Skeletal muscle tissue (tissue), 4 donors: Measurements from ENCODE around the gene ACSM2B. TPM values are rescaled to one million over a fixed set of nuclear protein-coding genes. Genes with fewer than 3 reads are reported as not detected.
"Not testable (repeated sequence)": the region's sequence is repeated elsewhere in the genome, so short reads cannot be mapped to it uniquely, and the experiment has no call there.

Experiments
- H3K27ac ChIP-seq: one replicate; pipeline ENCODE4 v1.7.0; 2013; ENCODE audit warnings: mild to moderate bottlenecking, low read depth, low read length, inconsistent platforms
- H3K27me3 ChIP-seq, 3 donors: one replicate each; pipeline ENCODE4 v1.7.0; 2013; ENCODE audit warnings: low read length in 3 of 3; ENCODE audit not compliant: control insufficient read depth in 3 of 3, insufficient read depth in 3 of 3
- H3K36me3 ChIP-seq, 3 donors: one replicate each; pipeline ENCODE4 v1.7.0; 2013; ENCODE audit warnings: low read length in 3 of 3; ENCODE audit not compliant: control insufficient read depth in 3 of 3, insufficient read depth in 3 of 3
- H3K4me1 ChIP-seq, 3 donors: one replicate each; pipeline ENCODE4 v1.7.0; 2013; ENCODE audit warnings: low read length in 3 of 3, mild to moderate bottlenecking in 3 of 3; ENCODE audit not compliant: control insufficient read depth in 3 of 3, insufficient read depth in 3 of 3
- H3K4me3 ChIP-seq, 3 donors: one replicate each; pipeline ENCODE4 v1.7.0; 2013; ENCODE audit warnings: low read length in 3 of 3
- H3K9ac ChIP-seq, 3 donors: one replicate each; pipeline ENCODE4 v1.7.0; 2013; ENCODE audit warnings: low read length in 3 of 3, mild to moderate bottlenecking in 3 of 3, moderate library complexity in 2 of 3, low read depth in 1 of 3
- H3K9me3 ChIP-seq, 3 donors: one replicate each; pipeline ENCODE4 v1.7.0; 2013; ENCODE audit warnings: low read length in 3 of 3; ENCODE audit not compliant: control insufficient read depth in 3 of 3
- total RNA-seq: library from RNA; depleted of rRNA; stranded (reverse); fragments of >200 nt; gene quantifications from one replicate; pipeline ENCODE4 v1.2.3, GENCODE V29; 2014
- donor health status: Osteomylitis.

Gene ACSM2B
- total RNA-seq, 1 donor from 2014 or later, result 0.52 TPM

- Histone ChIP-seq H3K4me3 (no peak overlapping the region), H3K36me3 (no peaks in the 10 kb centered on the region), H3K27me3 (no peaks in the 10 kb centered on the region), H3K4me1 (no peaks in the 10 kb centered on the region), H3K27ac (no peak overlapping the region), H3K9ac (no peak overlapping the region), H3K9me3 (no peaks in the 10 kb centered on the region)
These were observed 37.5 kb downstream of the ACSM2B start for GRCh38 chr16:20538687-20539086.

DNA sequence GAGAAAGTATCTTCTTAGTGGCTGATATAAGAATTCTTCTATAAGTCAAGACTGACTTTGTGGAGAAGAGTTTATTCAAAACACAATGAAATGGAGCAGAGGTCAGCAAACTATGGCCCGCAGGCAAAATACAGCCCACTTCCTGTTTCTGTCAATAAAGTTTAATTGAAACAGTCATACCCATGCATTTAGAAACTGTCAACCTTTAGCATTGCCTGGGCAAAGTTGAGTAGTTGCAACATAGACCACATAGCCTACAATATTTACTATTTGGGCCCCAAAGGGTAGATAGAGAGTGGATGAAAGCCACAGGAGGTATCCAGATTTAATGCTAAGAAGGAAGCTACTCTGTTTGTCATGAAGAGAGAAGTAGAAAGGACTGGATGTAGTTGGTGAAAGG, 38.0 kb downstream of the ACSM2B start:
- H3K36me3 ChIP-seq, result no peaks in the 10 kb centered on the region
- H3K9ac ChIP-seq, result no peak overlapping the region
- no peaks in the 10 kb centered on the region for H3K4me1 ChIP-seq
- H3K27ac ChIP-seq, result no peak overlapping the region
- no peak overlapping the region for H3K4me3 ChIP-seq
- no peaks in the 10 kb centered on the region for H3K27me3 ChIP-seq
- H3K9me3 ChIP-seq, result no peaks in the 10 kb centered on the region

DNA sequence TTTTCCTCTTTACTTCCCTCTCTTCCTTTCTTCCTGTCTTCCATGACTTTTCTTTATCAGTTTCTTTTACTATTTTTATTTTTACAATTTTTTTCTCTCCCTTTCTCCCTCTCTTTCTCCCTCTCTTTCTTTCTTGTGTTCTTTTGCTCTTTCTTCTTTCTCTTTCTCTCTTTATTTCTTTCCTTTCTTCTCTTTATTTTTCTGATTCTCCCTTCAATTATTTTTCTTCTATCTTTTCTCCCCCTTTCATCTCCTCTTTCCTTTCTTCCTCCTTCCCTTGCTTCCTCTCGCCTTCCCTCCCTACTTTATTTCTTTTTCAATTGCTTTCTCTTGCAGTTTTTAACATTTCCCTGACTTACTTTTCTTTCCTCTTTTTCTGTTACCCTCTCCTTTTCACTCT, 39.5 kb downstream of the ACSM2B start:
- not testable (repeated sequence) for H3K4me1 ChIP-seq, H3K27me3 ChIP-seq, H3K27ac ChIP-seq, H3K9me3 ChIP-seq, H3K4me3 ChIP-seq, H3K36me3 ChIP-seq, H3K9ac ChIP-seq

GRCh38 chr16:20532284-20532792, 43.8 kb downstream of the ACSM2B start:
- H3K4me3 ChIP-seq, H3K9ac ChIP-seq, H3K27ac ChIP-seq, H3K4me1 ChIP-seq, H3K36me3 ChIP-seq, H3K9me3 ChIP-seq, H3K27me3 ChIP-seq: not testable (repeated sequence)

DNA sequence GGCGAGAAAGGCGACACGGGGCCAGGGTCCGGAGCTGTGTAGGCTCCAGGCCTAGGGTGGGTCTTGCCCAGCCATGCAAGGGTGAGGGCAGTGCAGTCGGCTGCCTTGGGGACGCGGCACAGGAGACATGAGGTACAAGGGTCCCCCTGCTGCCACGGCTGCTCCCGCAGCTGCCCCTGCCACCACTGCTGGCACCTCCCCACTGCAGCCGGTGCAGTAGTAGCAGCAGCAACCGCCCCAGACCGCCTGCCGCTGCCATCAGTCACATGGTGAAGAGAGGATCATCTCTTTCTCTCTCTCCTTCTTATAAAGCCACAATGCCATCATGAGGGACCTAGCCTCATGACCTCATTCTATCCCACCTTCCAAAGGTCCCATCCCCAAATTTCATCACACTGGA, 44.4 kb downstream of the ACSM2B start:
- not testable (repeated sequence) for H3K36me3 ChIP-seq, H3K27me3 ChIP-seq, H3K9me3 ChIP-seq, H3K4me1 ChIP-seq, H3K4me3 ChIP-seq, H3K27ac ChIP-seq, H3K9ac ChIP-seq

DNA sequence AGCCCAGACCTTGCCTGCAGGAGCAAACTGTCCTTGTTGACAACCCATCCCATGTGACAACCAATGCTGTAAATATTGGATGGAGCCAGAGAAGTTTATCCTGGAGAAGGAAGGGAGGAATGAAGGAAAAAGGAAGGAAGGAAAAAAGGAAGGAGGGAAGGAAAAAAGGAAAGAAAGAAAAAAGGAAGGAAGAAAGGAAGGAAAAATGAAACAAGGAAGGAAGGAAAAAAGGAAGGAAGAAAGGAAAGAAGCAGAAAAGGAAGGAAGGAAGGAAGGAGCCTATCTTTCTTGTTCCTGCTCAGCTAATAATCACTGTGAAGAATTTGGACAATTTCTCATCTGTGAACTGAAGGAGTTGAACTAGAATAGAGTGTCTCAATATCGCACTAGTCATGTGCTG, 56.1 kb downstream of the ACSM2B start:
- Histone ChIP-seq H3K9me3 (no peaks in the 10 kb centered on the region), H3K4me3 (no peak overlapping the region), H3K4me1 (no peaks in the 10 kb centered on the region), H3K27ac (no peak overlapping the region), H3K36me3 (no peaks in the 10 kb centered on the region), H3K27me3 (no peaks in the 10 kb centered on the region), H3K9ac (no peak overlapping the region)

DNA sequence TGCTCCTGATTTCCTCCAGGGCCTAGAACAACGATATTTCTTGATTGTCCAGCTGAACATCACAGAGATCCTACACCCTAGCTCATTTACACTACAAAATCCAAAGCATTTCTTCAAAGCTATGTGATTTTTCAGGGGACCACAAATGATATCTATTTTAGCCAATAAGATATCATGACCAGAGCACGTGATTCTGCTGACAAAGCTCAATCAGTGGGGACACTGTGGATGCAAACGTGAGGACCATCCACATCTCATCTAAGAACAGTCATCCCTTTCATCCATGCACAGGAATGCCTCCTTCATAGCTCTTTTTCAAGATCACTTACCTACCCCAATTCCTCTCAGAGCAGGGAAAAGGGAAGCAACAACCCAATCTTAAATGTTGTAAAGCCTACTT, 56.9 kb downstream of the ACSM2B start:
- Histone ChIP-seq H3K4me3 (no peak overlapping the region), H3K36me3 (no peaks in the 10 kb centered on the region), H3K27ac (no peak overlapping the region), H3K9ac (no peak overlapping the region), H3K9me3 (no peaks in the 10 kb centered on the region), H3K4me1 (no peaks in the 10 kb centered on the region), H3K27me3 (no peaks in the 10 kb centered on the region)

DNA sequence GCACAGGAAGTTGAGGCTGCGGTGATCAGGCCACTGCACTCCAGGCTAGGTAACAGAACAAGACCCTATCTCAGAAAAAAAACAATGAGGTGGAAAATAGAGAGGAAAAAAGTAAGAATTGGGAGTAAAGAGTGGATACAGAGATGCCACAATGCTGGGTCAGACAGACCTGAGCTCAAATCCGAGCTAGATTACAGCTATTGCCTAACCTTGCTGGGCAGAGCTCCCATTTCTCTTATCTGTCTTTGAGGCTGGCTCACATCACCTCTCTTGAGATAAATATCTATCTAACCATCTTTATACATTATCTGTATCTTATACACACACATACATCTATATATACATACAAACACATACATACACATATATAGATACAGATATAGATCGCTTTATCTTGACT, 59.0 kb downstream of the ACSM2B start:
- no peaks in the 10 kb centered on the region for H3K9me3 ChIP-seq
- H3K36me3 ChIP-seq, result no peaks in the 10 kb centered on the region
- no peak overlapping the region for H3K4me3 ChIP-seq
- H3K9ac ChIP-seq, result no peak overlapping the region
- no peak overlapping the region for H3K27ac ChIP-seq
- no peaks in the 10 kb centered on the region for H3K4me1 ChIP-seq
- no peaks in the 10 kb centered on the region for H3K27me3 ChIP-seq

DNA sequence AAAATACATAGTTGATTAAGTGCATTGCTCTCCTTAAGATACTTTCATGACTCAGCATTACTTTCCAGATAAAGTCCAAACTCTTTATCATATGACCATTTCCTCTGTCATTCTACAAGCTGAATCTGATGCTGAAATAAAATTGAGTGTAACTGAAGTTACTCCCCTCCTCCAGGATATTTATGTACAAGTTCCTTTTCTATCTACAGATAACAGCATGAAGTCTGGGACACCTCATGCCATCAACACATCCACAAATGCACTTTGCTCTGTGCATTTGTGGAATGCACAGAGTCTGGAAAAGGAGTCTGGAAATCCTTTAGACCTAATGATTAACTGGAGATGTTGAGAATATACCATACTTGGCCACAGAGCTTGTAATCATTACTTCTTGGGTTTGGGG, 60.5 kb downstream of the ACSM2B start:
- Histone ChIP-seq H3K4me1 (no peaks in the 10 kb centered on the region), H3K36me3 (no peaks in the 10 kb centered on the region), H3K4me3 (no peak overlapping the region), H3K27me3 (no peaks in the 10 kb centered on the region), H3K27ac (no peak overlapping the region), H3K9me3 (no peaks in the 10 kb centered on the region), H3K9ac (no peak overlapping the region)

DNA sequence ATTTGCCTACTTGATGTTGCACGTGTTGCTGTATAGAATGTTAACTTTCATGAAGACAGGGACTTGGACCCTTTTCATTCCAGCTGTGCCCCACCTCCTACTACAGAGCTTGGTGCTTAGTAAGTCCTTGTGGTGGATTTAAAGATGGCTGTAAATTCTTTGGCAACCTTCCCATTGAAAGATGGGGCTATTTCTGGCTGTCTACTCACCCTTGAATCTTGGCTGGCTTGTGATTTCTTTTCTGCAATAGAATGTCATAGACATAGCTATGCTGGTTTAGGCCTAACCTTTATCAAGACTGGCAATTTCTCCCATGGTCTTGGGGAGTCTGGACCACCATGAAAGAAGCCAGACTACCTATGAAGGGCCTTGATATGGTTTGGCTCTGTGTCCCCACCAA, 65.8 kb downstream of the ACSM2B start:
- no peak overlapping the region for H3K9ac ChIP-seq
- no peaks in the 10 kb centered on the region for H3K27me3 ChIP-seq
- no peak overlapping the region for H3K27ac ChIP-seq
- peaks cover 0 to 4% (median 3%) of the 10 kb centered on the region in 3 donors for H3K9me3 ChIP-seq
- no peak overlapping the region for H3K4me3 ChIP-seq
- H3K36me3 ChIP-seq, result no peaks in the 10 kb centered on the region
- H3K4me1 ChIP-seq, result no peaks in the 10 kb centered on the region

DNA sequence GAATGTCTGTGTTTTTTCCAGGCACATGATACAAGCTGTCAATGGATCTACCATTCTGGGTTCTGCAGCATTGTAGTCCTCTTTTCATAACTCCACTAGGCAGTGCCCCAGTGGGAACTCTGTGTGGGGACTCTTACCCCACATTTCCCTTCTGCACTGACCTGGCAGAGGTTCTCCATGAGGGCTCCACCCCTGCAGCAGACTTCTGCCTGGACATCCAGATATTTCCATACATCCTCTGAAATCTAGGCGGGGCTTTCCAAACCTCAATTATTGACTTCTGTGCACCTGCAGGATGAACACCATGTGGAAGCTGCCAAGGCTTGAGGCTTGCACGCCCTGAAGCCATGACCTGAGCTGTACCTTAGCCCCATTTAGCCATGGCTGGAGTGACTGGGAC, 68.9 kb downstream of the ACSM2B start:
- no peaks in the 10 kb centered on the region for H3K27me3 ChIP-seq
- H3K9ac ChIP-seq, result no peak overlapping the region
- H3K9me3 ChIP-seq, result peaks cover 0 to 4% (median 3%) of the 10 kb centered on the region in 3 donors
- no peak overlapping the region for H3K4me3 ChIP-seq
- H3K27ac ChIP-seq, result no peak overlapping the region
- H3K4me1 ChIP-seq, result no peaks in the 10 kb centered on the region
- no peaks in the 10 kb centered on the region for H3K36me3 ChIP-seq
